GM18909 (cell line): Measurements from ENCODE around the gene H2BK1.

Experiments used
- ATAC-seq: cut with Tn5 transposase; IDR thresholded peaks from one replicate; pipeline ENCODE4 v1.9.1; 2021; ENCODE audit warnings: mild to moderate bottlenecking; ENCODE audit not compliant: unreplicated experiment, poor library complexity

H2BK1 gene

GRCh38 chr7:151166629-151167196 lies 43.6 kb downstream of the H2BK1 start:
- no peak for ATAC-seq

GRCh38 chr7:151161757-151162156 lies 48.5 kb downstream of the H2BK1 start:
- no peak for ATAC-seq
